ENCODE results near the gene HNRNPC. TPM values are rescaled to one million over a fixed set of nuclear protein-coding genes. Genes with fewer than 3 reads are reported as not detected.

The HNRNPC gene
- total RNA-seq, 1 experiment from 2014 or later = 843 TPM

DNA sequence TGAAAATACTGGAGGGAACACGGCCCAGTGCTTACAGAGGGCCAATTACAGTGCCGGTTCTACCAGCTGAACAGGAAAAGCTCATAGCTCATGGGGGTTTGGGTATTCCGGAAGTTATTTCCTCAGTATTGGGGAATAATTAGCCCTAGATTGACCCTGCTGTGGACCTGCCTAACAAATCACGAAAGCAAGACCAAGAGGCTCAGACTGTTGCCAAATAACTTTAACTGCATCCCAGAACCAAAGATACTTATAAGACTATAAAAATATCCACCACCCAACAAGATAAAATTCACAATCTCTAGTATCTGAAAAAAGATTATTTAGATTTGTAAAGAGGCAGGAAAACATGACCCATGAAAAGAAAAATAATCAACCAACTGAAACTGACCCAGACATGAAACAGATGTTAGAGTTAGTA lies 105.4 kb downstream of the HNRNPC start:
- no peaks in the 10 kb centered on the region for H3K9me2 ChIP-seq (ENCODE audit: insufficient read depth)
- H3K27me3 ChIP-seq (ENCODE audit: insufficient read depth, low read length) = peaks cover 4% of the 10 kb centered on the region; the same call in 1 of the 2 replicates
- no peaks in the 10 kb centered on the region for H3K79me2 ChIP-seq (ENCODE audit: insufficient read depth, low read length)
- H3K4me1 ChIP-seq (ENCODE audit: control insufficient read depth in 1 of 2, insufficient read depth in 2 of 2, low read length in 2 of 2) = no peaks in the 10 kb centered on the region
- H3K9me3 ChIP-seq (ENCODE audit: control insufficient read depth in 1 of 2, insufficient read depth in 1 of 2, low read depth in 1 of 2, low read length in 2 of 2) = no peaks in the 10 kb centered on the region
- TF ChIP-seq, protein P1, sequence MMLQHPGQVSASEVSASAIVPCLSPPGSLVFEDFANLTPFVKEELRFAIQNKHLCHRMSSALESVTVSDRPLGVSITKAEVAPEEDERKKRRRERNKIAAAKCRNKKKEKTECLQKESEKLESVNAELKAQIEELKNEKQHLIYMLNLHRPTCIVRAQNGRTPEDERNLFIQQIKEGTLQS (IDR thresholded peaks at IDR 0.05) = no peak
- TF ChIP-seq SRF (IDR thresholded peaks at IDR 0.05; ENCODE audit: low read depth) = no peak
- no peak for TF ChIP-seq CEBPB (IDR thresholded peaks at IDR 0.05; ENCODE audit: low read depth)
- no peak for TF ChIP-seq JUND (IDR thresholded peaks at IDR 0.05)
- TF ChIP-seq YY1 (IDR thresholded peaks at IDR 0.05; ENCODE audit: extremely low read depth, insufficient replicate concordance, low read depth, low read length) = no peak
- TF ChIP-seq EGR1 (IDR thresholded peaks at IDR 0.05; ENCODE audit: low read depth) = no peak
- TF ChIP-seq EZH2phosphoT487 (IDR thresholded peaks at IDR 0.05; ENCODE audit: borderline replicate concordance) = no peak
- ChIA-PET POLR2A (no interaction called here), RAD21 (ENCODE audit: low non-redundant PET in 1 of 2, low total read pairs in 2 of 2, uncharacterized antibody in 2 of 2, unreplicated experiment in 2 of 2) (no interaction called here), CTCF (no interaction called here)
- H3K4me2 ChIP-seq (ENCODE audit: low read length) = no peak overlapping the region
- no peak overlapping the region for H2AFZ ChIP-seq (ENCODE audit: low read depth, low read length, poor library complexity, severe bottlenecking)
- H3K9ac ChIP-seq (ENCODE audit: low read length) = no peak overlapping the region
- H4K20me1 ChIP-seq (ENCODE audit: insufficient read depth) = no peaks in the 10 kb centered on the region
- intact Hi-C loops (cut with micrococcal nuclease) = no loop called here
- H3K36me3 ChIP-seq (ENCODE audit: control insufficient read depth in 1 of 2, insufficient read depth in 2 of 2, low read length in 2 of 2) = no peaks in the 10 kb centered on the region
- no peak overlapping the region for H3K4me3 ChIP-seq (replicated peaks in 1 of 2; ENCODE audit: low read depth in 1 of 2, low read length in 2 of 2)
- no TSS peak for BruUV-seq (replicated peaks)
- H3K27ac ChIP-seq (ENCODE audit: low read depth, low read length) = no peak overlapping the region
- ATAC-seq (no peak), DNase-seq (ENCODE audit: low read depth, low spot score) (no peak)

- TF ChIP-seq ELF1 (IDR thresholded peaks at IDR 0.05; ENCODE audit: borderline replicate concordance, low read depth) (no peak), EGR1 (IDR thresholded peaks at IDR 0.05; ENCODE audit: low read depth) (no peak), SIN3A (IDR thresholded peaks at IDR 0.05; ENCODE audit: low read depth) (no peak), FOSL1 (IDR thresholded peaks at IDR 0.05; ENCODE audit: low read depth) (no peak), SP1 (IDR thresholded peaks at IDR 0.05; ENCODE audit: low read depth) (no peak), REST (IDR thresholded peaks at IDR 0.05; ENCODE audit: low read depth) (no peak), POLR2AphosphoS5 (IDR thresholded peaks at IDR 0.05; ENCODE audit: low read depth, low read length) (no peak)
Observed at GRCh38 chr14:21162081-21162480, 107.2 kb downstream of the HNRNPC start.

More at GRCh38 chr14:21162081-21162480, 107.2 kb downstream of the HNRNPC start:
- H3K9me2 ChIP-seq (ENCODE audit: insufficient read depth) = no peaks in the 10 kb centered on the region
- H3K27ac ChIP-seq (ENCODE audit: low read depth, low read length) = no peak overlapping the region
- no peak overlapping the region for H3K9ac ChIP-seq (ENCODE audit: low read length)
- H3K79me2 ChIP-seq (ENCODE audit: insufficient read depth, low read length) = no peaks in the 10 kb centered on the region
- RAD21 ChIA-PET (ENCODE audit: low non-redundant PET in 1 of 2, low total read pairs in 2 of 2, uncharacterized antibody in 2 of 2, unreplicated experiment in 2 of 2) = no interaction called here
- no peak for DNase-seq (ENCODE audit: low read depth, low spot score)
- no peak overlapping the region for H2AFZ ChIP-seq (ENCODE audit: low read depth, low read length, poor library complexity, severe bottlenecking)
- intact Hi-C loops (cut with micrococcal nuclease) = no loop called here
- H3K27me3 ChIP-seq (ENCODE audit: insufficient read depth, low read length) = peaks cover 4% of the 10 kb centered on the region; the same call in 1 of the 2 replicates
- no peaks in the 10 kb centered on the region for H3K9me3 ChIP-seq (ENCODE audit: control insufficient read depth in 1 of 2, insufficient read depth in 1 of 2, low read depth in 1 of 2, low read length in 2 of 2)
- no peak overlapping the region for H3K4me2 ChIP-seq (ENCODE audit: low read length)
- CTCF ChIA-PET = no interaction called here
- no peaks in the 10 kb centered on the region for H4K20me1 ChIP-seq (ENCODE audit: insufficient read depth)
- H3K4me1 ChIP-seq (ENCODE audit: control insufficient read depth in 1 of 2, insufficient read depth in 2 of 2, low read length in 2 of 2) = no peaks in the 10 kb centered on the region
- no peak overlapping the region for H3K4me3 ChIP-seq (replicated peaks in 1 of 2; ENCODE audit: low read depth in 1 of 2, low read length in 2 of 2)
- POLR2A ChIA-PET = no interaction called here
- BruUV-seq (replicated peaks) = no TSS peak
- no peaks in the 10 kb centered on the region for H3K36me3 ChIP-seq (ENCODE audit: control insufficient read depth in 1 of 2, insufficient read depth in 2 of 2, low read length in 2 of 2)
- ATAC-seq = no peak

Data from HCT116 (cell line).